PC-3 (cell line): ENCODE measurements around the gene ATG13. TPM values are rescaled to one million over a fixed set of nuclear protein-coding genes. Genes with fewer than 3 reads are reported as not detected.

Experiments
- ATAC-seq: fragments of 200-7000 bp; cut with Tn5 transposase; 2 replicates; pipeline ENCODE4 v1.9.1; 2020; ENCODE audit warnings: mild to moderate bottlenecking, moderate library complexity
- BruUV-seq: library from RNA; stranded (reverse); fragments of 400-500 nt; replicated peaks from 2 replicates; lab custom pipeline; 2021; lab: Mats Ljungman, UMichigan
- CTCF ChIA-PET: fragments of 300-600 bp; sonication (Branson Sonifier 250); formaldehyde crosslinking; loops from one replicate; lab custom pipeline; 2022; ENCODE audit warnings: antibody characterized with exemption; lab: Charles Lee
- POLR2A ChIA-PET: fragments of 300-600 bp; sonication (Branson Sonifier 250); formaldehyde crosslinking; loops from one replicate; lab custom pipeline; 2022; ENCODE audit warnings: antibody characterized with exemption; ENCODE audit not compliant: unreplicated experiment; lab: Charles Lee
- DNase-seq: peaks from one replicate; pipeline ENCODE4 v3.0.0-alpha.2; 2015
- H2AFZ ChIP-seq: fragments of 300-600 bp; sonication (generic); 2 replicates; pipeline ENCODE4 v1.6.0; 2016; ENCODE audit warnings: antibody characterized with exemption, low read length
- H3F3A ChIP-seq: fragments of 300-600 bp; sonication (generic); one replicate; pipeline ENCODE4 v1.6.0; 2017; ENCODE audit warnings: antibody characterized with exemption, low read length, control low read depth, mild to moderate bottlenecking; ENCODE audit not compliant: unreplicated experiment
- H3K27ac ChIP-seq: fragments of 300-600 bp; sonication (generic); 2 replicates; pipeline ENCODE4 v1.5.1; 2016; ENCODE audit warnings: mild to moderate bottlenecking, low read length
- H3K27me3 ChIP-seq: fragments of 300-600 bp; sonication (generic); 2 replicates; pipeline ENCODE4 v1.6.1; 2016; ENCODE audit warnings: low read length, mixed read lengths
- H3K36me3 ChIP-seq: fragments of 300-600 bp; sonication (generic); 2 replicates; pipeline ENCODE4 v1.6.1; 2016; ENCODE audit warnings: low read depth, mixed run types, low read length, mixed read lengths
- H3K4me1 ChIP-seq: fragments of 300-600 bp; sonication (generic); 2 replicates; pipeline ENCODE4 v1.5.1; 2016; ENCODE audit warnings: low read length; ENCODE audit not compliant: insufficient read depth
- H3K4me2 ChIP-seq: fragments of 300-600 bp; sonication (generic); 2 replicates; pipeline ENCODE4 v1.6.0; 2016; ENCODE audit warnings: low read length
- H3K4me3 ChIP-seq: fragments of 300-600 bp; sonication (generic); 2 replicates; pipeline ENCODE4 v1.5.1; 2016; ENCODE audit warnings: mild to moderate bottlenecking, low read length, mixed read lengths
- H3K79me2 ChIP-seq: fragments of 300-600 bp; sonication (generic); 2 replicates; pipeline ENCODE4 v1.6.1; 2017; ENCODE audit warnings: low read length, mixed read lengths
- H3K9ac ChIP-seq: fragments of 300-600 bp; sonication (generic); 2 replicates; pipeline ENCODE4 v1.6.0; 2016; ENCODE audit warnings: mild to moderate bottlenecking, low read length
- H3K9me2 ChIP-seq: fragments of 300-600 bp; sonication (generic); replicated peaks from 2 replicates; pipeline ENCODE4 v1.6.1; 2016; ENCODE audit warnings: mixed run types, low read length, mixed read lengths
- H3K9me3 ChIP-seq: fragments of 300-600 bp; sonication (generic); 2 replicates; pipeline ENCODE4 v1.6.1; 2016; ENCODE audit warnings: low read length, mixed read lengths
- H4K20me1 ChIP-seq: fragments of 300-600 bp; sonication (generic); 2 replicates; pipeline ENCODE4 v1.6.1; 2016; ENCODE audit warnings: low read length, mixed read lengths
- EZH2 ChIP-seq: fragments of 300-600 bp; sonication (generic); IDR thresholded peaks from one replicate; pipeline ENCODE4 v1.6.1; 2017; ENCODE audit warnings: antibody characterized with exemption, mild to moderate bottlenecking, low read length; ENCODE audit not compliant: unreplicated experiment
- EZH2phosphoT487 ChIP-seq: fragments of 300-600 bp; sonication (generic); IDR thresholded peaks from 2 replicates; pipeline ENCODE4 v1.6.1; 2018; ENCODE audit warnings: mild to moderate bottlenecking, antibody characterized with exemption, low read length, borderline replicate concordance
- intact Hi-C: fragments of 100-400 bp; cut with micrococcal nuclease; formaldehyde crosslinking; loops from 2 replicates; pipeline ENCODE4 v1.9.0; 2023
- total RNA-seq: library from RNA; depleted of rRNA; stranded (reverse); fragments of >200 nt; gene quantifications from 2 replicates; pipeline ENCODE4 v1.2.3, GENCODE V29; 2014
- TF ChIP-seq, protein P1 (sequence below): fragments of 300-600 bp; sonication (generic); conservative IDR thresholded peaks from 2 replicates; pipeline ENCODE4 v1.5.1; 2017; ENCODE audit warnings: antibody characterized with exemption, low read depth, mild to moderate bottlenecking, low read length

Gene ATG13
- total RNA-seq, 1 experiment from 2014 or later, result 95.0 TPM

DNA sequence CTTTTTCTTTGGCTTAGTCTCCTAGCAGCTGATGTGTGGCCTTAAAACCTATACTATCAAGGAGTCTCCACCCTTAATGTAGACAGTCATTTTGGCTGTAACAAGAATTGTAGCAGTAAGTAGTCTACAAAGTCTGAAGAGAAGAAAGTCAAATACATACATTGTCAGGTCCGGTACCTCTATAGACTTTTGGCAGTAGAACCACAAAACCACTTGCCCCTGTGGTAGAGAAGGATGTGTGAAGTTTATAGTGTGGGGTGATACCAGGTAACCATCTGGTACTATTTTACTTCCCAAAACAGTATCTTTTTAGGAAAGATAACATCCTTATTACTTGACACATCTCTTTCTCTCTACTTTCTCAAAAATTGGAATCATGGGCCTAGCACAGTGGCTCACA lies 15.1 kb downstream of the ATG13 start:
- peaks cover 4% of the 10 kb centered on the region; the same call in 1 of the 2 replicates for H3K36me3 ChIP-seq
- H3K4me2 ChIP-seq, result no peak overlapping the region
- no peaks in the 10 kb centered on the region for H3K79me2 ChIP-seq
- TF ChIP-seq, protein P1, sequence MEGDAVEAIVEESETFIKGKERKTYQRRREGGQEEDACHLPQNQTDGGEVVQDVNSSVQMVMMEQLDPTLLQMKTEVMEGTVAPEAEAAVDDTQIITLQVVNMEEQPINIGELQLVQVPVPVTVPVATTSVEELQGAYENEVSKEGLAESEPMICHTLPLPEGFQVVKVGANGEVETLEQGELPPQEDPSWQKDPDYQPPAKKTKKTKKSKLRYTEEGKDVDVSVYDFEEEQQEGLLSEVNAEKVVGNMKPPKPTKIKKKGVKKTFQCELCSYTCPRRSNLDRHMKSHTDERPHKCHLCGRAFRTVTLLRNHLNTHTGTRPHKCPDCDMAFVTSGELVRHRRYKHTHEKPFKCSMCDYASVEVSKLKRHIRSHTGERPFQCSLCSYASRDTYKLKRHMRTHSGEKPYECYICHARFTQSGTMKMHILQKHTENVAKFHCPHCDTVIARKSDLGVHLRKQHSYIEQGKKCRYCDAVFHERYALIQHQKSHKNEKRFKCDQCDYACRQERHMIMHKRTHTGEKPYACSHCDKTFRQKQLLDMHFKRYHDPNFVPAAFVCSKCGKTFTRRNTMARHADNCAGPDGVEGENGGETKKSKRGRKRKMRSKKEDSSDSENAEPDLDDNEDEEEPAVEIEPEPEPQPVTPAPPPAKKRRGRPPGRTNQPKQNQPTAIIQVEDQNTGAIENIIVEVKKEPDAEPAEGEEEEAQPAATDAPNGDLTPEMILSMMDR, result no peak
- no peak for TF ChIP-seq EZH2
- H2AFZ ChIP-seq, result no peak overlapping the region
- no peaks in the 10 kb centered on the region for H3K4me1 ChIP-seq
- no peak overlapping the region for H3K4me3 ChIP-seq
- BruUV-seq, result no TSS peak
- ChIA-PET POLR2A (no interaction called here), CTCF (no interaction called here)
- H3K9me2 ChIP-seq, result no peaks in the 10 kb centered on the region
- no peaks in the 10 kb centered on the region for H3F3A ChIP-seq
- H3K9me3 ChIP-seq, result no peaks in the 10 kb centered on the region
- no peak overlapping the region for H3K27ac ChIP-seq
- DNase-seq (no peak), ATAC-seq (no peak)
- intact Hi-C loops, result no loop called here
- H3K9ac ChIP-seq, result no peak overlapping the region
- no peaks in the 10 kb centered on the region for H3K27me3 ChIP-seq
- H4K20me1 ChIP-seq, result no peaks in the 10 kb centered on the region

DNA sequence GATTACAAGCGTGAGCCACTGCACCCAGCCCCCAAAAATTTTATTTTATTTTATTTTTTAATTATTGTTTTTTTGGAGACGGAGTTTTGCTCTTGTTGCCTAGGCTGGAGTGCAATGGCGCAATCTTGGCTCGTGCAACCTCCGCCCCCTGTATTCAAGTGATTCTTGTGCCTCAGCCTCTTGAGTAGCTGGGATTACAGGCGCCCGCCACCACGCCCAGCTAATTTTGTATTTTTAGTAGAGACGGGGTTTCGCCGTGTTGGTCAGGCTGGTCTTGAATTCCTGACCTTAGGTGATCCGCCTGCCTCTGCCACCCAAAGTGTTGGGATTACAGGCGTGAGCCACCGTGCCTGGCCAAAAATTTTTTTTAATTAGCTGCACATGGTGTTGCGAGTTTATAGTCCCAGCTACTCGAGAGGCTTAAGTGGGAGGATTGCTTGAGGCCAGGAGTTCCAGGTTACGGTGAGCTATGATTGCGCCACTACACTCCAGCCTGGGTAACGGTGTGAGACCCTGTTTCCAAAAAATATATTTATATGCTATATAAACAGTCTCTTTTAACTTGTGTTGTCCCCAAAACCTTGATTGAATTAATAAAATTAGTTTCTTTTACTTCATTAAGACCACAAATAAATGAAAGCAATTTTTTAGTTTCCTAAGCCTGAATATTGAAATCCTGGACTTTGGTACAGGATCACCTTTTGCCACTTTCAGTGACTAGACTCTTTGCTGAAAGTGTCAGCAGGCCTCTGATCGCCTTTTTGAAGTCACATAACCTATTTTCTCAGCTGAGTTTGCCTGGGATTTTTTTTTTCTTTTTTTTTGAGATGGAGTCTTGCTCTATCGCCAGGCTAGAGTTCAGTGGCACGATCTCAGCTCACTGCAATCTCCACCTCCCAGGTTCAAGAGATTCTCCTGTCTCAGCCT lies 16.2 kb downstream of the ATG13 start:
- Histone ChIP-seq H4K20me1 (no peaks in the 10 kb centered on the region), H3K4me3 (no peak overlapping the region), H3K27ac (no peak overlapping the region), H3K79me2 (no peaks in the 10 kb centered on the region), H3K4me1 (no peaks in the 10 kb centered on the region), H3K9me2 (no peaks in the 10 kb centered on the region), H3K9ac (no peak overlapping the region), H3K9me3 (no peaks in the 10 kb centered on the region), H3F3A (no peaks in the 10 kb centered on the region), H3K27me3 (no peaks in the 10 kb centered on the region), H3K4me2 (no peak overlapping the region), H2AFZ (no peak overlapping the region), H3K36me3 (peaks cover 4% of the 10 kb centered on the region; the same call in 1 of the 2 replicates)
- CTCF ChIA-PET, result no interaction called here
- BruUV-seq, result no TSS peak
- no peak for ATAC-seq
- intact Hi-C loops, result no loop called here
- POLR2A ChIA-PET, result no interaction called here
- TF ChIP-seq EZH2phosphoT487 (no peak), EZH2 (no peak)
- TF ChIP-seq, protein P1, result no peak
- DNase-seq, result no peak

DNA sequence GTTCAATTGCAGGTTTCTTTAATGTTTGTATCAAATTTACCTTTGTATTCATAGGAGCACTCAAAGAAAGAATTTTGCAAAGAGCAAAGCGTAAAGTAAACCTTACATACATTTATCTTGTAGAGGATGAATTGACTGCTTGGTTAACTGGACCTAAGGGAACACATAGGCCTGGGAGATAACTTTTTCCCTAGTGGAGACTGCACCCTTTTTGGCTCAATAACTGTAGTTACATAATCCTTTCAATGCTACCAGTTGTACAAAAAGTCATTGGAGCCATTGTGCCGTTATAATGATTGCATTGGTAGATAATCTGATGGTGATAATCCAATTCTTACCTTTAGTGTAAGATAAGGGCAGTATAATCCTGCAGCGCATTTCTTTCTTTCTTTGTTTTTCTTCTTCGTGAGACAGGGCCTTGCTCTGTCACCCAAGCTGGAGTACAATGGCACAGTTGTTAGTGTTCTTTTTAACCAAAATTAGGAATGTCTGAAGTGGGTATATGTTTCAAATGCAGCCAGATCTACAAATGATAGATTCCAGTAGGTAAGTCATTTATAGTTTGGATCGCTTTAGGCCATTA lies 18.3 kb downstream of the ATG13 start:
- DNase-seq (no peak), ATAC-seq (no peak)
- Histone ChIP-seq H3F3A (no peaks in the 10 kb centered on the region), H3K4me3 (no peak overlapping the region), H3K9ac (no peak overlapping the region), H3K9me3 (no peaks in the 10 kb centered on the region), H3K9me2 (no peaks in the 10 kb centered on the region), H3K4me1 (no peaks in the 10 kb centered on the region), H3K27ac (no peak overlapping the region), H3K36me3 (peaks cover 4% of the 10 kb centered on the region), H3K79me2 (no peaks in the 10 kb centered on the region), H2AFZ (no peak overlapping the region), H3K4me2 (no peak overlapping the region), H4K20me1 (no peaks in the 10 kb centered on the region), H3K27me3 (no peaks in the 10 kb centered on the region)
- ChIA-PET CTCF (no interaction called here), POLR2A (no interaction called here)
- intact Hi-C loops, result no loop called here
- TF ChIP-seq, protein P1, result no peak
- TF ChIP-seq EZH2, result no peak
- no peak for TF ChIP-seq EZH2phosphoT487
- no TSS peak for BruUV-seq
